GM18526 (cell line): ENCODE data around the gene PTPRD.

Source experiments
- POLR2A ChIP-seq: IDR thresholded peaks from 3 replicates; pipeline ENCODE4 v1.6.1; 2011; ENCODE audit not compliant: insufficient read length; ENCODE audit errors: extremely low read depth

PTPRD gene

GRCh38 chr9:8284884-8285283 lies 2327.9 kb downstream of the PTPRD start:
- TF ChIP-seq POLR2A: no peak

DNA sequence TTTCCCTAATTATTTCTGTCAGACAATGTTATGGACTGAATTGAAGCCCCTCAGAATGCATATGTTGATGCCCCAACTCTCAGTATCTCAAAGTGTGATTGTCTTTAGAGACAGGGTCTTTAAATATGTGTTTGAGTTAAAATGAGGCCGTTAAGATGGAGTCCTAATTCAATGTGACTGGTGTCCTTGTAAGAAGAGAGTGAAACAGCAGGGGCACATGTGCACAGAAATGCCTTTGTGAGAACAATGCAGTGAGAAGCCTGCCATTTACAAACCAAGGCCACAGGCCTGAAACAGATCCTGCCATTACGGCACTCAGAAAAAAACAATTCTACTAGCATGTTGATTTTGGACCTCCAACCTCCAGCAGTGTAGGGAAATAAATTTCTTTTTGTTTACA lies 2330.3 kb downstream of the PTPRD start:
- no peak for TF ChIP-seq POLR2A

- no peak for TF ChIP-seq POLR2A
Observed at GRCh38 chr9:8280811-8281210, 2332.0 kb downstream of the PTPRD start.

- no peak for TF ChIP-seq POLR2A
Observed at GRCh38 chr9:8278048-8278447, 2334.8 kb downstream of the PTPRD start.

DNA sequence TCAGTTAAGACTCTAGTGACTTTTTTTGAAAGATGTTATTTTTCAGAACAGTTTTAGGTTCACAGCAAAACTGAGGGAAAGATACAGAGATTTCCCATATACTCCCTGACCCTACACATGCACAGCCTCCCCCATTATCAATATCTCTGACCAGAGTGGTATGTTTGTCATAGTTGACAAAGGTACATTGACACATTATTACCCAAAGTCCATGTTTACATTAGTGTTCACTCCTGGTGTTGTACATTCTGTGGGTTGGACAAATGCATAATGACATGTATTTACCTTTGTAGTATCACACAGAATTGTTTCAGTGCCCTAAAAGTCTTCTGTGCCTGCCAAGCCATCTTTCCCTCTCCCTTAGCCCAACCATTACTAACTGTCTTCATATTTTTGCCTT lies 2342.6 kb downstream of the PTPRD start:
- TF ChIP-seq POLR2A: no peak

DNA sequence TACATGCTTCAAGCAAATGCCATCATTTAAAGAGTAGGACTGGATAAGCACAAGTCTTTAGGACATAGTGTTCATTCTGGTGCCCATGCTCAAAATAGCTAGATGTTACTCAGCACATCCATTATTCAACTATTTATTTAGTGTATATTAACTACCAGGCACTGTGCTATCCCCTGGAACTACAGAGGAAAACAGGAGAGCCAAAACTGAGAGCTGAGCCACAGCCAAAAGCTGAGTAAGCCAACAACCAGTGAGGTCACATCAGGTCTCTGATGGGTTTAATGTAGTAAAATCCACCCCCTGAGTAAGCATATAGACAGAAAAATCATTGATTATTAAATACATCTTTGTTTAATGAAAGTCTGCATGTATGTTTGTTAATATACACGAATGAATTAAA lies 2343.9 kb downstream of the PTPRD start:
- TF ChIP-seq POLR2A: no peak

GRCh38 chr9:8268216-8268878 lies 2344.5 kb downstream of the PTPRD start:
- no peak for TF ChIP-seq POLR2A

DNA sequence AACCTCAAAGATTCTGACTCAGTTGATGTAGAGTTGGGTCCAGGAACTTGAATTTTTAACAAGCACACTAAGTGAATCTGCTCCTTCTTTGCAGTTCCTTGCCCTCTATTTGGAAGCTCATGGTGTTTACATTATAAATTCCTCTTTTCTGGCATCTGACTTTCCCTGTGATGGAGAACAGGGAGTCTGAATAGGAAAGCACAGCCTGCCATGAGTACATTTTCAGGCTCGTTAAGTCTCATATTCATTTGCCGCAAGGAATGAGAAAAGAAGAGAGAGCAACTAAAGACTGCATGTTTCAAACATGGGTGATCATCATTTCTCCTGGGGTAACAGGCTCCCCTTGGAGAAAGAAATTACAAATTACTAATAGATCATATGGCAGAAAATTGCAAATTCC lies 2345.2 kb downstream of the PTPRD start:
- no peak for TF ChIP-seq POLR2A

GRCh38 chr9:8266861-8267260 lies 2345.9 kb downstream of the PTPRD start:
- TF ChIP-seq POLR2A: no peak

DNA sequence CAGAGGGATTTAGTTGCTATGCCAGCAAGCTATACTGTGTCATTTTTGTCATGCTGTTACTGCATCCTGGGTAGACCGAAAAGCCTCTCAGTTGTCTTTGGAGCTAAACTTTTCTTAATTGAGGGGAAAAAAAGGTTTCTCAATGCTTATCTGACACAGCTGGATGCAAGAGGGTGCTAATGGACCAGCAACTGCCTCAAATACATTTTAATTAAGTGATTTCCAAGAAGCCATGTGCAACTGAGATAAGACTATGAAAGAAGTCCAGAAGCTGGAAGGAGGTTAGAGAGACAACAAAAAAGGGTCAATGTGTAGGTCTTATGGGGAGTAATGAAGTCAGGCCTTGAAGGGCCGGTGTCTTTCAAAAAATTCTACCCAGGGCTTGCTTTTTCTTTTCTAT lies 2347.5 kb downstream of the PTPRD start:
- TF ChIP-seq POLR2A: no peak
